Omental fat pad (tissue), 4 donors: ENCODE measurements around the gene CDYL2. TPM values are rescaled to one million over a fixed set of nuclear protein-coding genes. Genes with fewer than 3 reads are reported as not detected.

ENCODE experiments used
- ATAC-seq: fragments of 150-250 bp; one replicate; pipeline ENCODE4 v1.9.1; 2016; ENCODE audit warnings: mild to moderate bottlenecking, moderate library complexity; ENCODE audit not compliant: low FRiP score
- DNase-seq: peaks from one replicate; pipeline ENCODE4 v3.0.0-alpha.2; 2019; ENCODE audit warnings: low spot score
- total RNA-seq, 4 donors: library from RNA; depleted of rRNA; stranded (reverse); fragments of >200 nt; gene quantifications; one replicate each; pipeline ENCODE4 v1.1.0, GENCODE V29; 2016
- TF ChIP-seq, protein P1 (sequence below), 3 donors: fragments of 450-650 bp; IDR thresholded peaks; one replicate each; pipeline ENCODE4 v1.5.1; 2016 to 2017; ENCODE audit warnings: antibody characterized with exemption in 3 of 3, mild to moderate bottlenecking in 3 of 3, moderate library complexity in 2 of 3

CDYL2 gene
- total RNA-seq, 4 donors from 2014 or later, result 5.9 to 8.8 (median 6.6) TPM

DNA sequence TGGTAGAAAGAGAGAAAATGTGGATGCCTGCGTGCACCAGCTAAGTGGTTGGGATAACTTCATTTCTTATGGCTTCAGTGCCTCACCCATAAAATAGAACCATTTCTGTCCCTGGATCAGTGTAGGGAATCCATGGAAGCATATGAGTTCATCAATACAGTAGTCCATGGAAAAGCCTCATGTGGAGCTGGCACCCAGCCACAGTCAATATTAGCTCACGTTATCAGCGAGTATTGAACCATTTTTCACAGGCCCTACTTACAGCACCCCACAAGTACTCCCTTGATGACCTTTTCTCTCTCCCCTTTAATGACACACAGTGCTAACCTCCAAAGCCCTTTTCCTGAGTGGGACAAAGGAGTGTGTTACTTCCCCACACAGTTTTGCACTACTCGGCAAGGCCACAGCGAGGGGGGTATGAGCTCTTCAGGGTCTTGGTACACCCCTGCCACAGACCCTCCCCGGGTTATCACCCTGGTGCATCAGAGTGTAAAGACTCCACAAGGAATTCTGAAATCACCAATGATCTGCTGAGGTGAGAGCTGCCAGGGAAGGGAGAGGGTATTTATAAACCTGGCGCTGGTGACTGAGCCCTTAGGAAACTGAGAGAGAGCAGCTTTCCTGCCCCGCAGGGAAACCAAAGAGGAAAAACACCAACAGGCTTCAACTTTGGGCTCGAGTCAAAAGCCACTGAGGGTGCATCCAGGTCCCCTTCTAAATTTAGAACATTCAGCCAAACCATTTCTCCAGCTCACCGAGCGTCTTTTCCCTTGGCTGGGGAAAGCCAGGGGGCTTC, 226.7 kb downstream of the CDYL2 start:
- ATAC-seq (no peak), DNase-seq (no peak)
- TF ChIP-seq, protein P1, sequence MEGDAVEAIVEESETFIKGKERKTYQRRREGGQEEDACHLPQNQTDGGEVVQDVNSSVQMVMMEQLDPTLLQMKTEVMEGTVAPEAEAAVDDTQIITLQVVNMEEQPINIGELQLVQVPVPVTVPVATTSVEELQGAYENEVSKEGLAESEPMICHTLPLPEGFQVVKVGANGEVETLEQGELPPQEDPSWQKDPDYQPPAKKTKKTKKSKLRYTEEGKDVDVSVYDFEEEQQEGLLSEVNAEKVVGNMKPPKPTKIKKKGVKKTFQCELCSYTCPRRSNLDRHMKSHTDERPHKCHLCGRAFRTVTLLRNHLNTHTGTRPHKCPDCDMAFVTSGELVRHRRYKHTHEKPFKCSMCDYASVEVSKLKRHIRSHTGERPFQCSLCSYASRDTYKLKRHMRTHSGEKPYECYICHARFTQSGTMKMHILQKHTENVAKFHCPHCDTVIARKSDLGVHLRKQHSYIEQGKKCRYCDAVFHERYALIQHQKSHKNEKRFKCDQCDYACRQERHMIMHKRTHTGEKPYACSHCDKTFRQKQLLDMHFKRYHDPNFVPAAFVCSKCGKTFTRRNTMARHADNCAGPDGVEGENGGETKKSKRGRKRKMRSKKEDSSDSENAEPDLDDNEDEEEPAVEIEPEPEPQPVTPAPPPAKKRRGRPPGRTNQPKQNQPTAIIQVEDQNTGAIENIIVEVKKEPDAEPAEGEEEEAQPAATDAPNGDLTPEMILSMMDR (IDR thresholded peaks at IDR 0.05), result no peak

DNA sequence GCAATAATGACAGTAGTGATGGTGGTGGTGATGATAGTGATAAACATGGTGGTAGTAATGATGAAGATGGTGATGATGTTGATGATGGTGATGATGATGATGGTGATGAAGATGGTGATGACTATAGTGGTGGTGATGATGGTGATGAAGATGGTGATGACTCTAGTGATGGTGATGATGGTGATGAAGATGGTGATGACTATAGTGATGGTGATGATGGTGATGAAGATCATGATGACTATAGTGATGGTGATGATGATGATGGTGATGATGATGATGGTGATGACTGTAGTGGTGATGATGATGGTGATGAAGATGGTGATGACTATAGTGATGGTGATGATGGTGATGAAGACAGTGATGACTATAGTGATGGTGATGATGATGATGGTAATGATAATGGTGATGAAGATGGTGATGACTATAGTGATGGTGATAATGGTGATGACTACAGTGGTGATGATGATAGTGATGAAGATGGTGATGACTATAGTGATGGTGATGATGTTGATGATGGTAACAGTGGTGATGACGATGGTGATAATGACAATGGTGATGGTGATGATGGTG, 228.0 kb downstream of the CDYL2 start:
- TF ChIP-seq, protein P1 (IDR thresholded peaks at IDR 0.05), result no peak
- no peak for DNase-seq
- no peak for ATAC-seq

DNA sequence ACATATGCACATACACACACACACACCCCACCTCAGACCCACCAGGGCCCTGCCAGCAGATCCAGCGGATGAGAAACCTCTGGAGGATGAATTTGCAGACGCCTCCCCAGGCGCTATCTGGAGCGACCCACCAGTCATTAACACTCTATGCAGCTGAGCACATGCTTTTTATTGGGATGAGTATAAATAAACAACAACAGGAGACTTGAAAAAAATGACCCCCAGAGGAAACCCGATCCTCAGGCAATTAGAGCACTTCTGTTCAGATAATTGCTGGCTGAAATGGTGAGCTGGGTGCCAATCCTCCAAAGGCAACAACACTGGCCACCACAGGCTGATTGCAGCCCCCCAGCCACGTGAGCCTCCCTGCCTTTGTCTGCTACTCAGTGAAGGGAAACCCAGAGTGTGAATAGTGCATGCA, 230.7 kb downstream of the CDYL2 start:
- DNase-seq, result no peak
- TF ChIP-seq, protein P1 (IDR thresholded peaks at IDR 0.05), result no peak

DNA sequence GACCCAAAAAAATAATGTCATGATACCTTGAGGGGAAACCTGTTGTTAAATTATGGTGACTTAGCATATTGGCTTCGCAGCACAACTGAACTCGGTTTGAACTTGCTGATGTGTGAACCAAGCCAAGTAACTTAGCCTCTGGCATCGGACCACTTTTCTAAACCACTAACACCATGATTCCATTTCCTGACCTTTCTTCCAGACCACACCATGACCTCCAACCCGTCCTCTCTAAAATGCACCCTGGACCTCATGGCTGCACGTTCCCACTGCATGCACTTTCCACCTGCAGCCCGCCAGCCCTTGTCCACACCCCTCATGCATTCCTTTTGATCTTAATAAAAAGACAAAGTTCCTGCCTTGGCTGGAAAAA, 234.3 kb downstream of the CDYL2 start:
- ATAC-seq (no peak), DNase-seq (no peak)
- TF ChIP-seq, protein P1 (IDR thresholded peaks at IDR 0.05), result no peak

More for the DNA sequence above, 230.7 kb downstream of the CDYL2 start:
- no peak for ATAC-seq

DNA sequence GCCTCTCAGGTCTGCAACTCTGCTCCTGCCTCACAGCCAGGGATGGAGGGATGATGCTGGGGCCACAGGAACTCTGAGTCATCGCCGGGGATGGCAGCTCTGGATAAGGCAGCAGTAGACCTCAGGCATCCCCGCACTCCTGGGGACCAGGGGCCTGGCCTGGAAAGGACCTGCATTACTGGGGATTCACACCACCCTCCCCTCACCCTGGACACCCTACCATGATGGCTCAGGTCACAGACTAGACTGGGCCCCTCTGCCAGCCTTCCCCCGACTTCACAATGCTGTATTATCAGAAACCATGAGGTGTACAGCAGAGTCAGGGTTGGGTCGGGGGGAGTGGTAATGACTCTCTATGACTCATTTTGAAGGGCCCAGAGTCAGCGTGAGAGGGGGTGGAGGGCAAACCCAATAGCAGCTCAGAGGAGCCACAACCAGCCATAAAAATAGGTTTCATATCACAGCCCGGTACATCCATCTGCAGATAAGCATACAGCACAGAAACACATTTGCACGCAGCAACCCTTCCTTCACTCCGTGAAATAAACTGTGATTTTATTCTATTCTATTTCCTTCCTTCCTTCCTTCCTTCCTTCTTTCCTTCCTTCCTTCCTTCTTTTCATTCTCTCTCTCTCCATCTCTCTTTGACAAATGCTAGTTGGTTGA, 234.8 kb downstream of the CDYL2 start:
- DNase-seq, result no peak
- TF ChIP-seq, protein P1 (IDR thresholded peaks at IDR 0.05), result no peak
- ATAC-seq, result no peak

DNA sequence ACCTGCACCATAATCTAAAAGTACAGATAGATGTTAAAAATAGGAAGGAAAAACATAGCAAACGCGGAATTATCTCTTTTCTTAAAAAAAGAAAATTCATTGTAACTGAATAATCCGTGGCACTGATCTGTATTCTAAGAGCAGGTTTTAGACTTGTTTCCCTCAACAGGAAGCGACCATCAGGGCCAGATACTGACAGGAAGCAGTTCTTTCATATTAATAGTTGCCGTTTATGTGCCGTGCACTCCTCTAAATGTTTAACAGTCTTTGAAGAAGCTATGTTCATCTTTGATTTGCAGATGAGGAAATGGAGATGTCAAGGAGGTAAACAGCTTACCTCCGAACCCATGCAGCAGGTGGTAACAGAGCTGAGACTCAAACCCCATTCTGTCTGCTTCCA, 240.0 kb downstream of the CDYL2 start:
- no peak for ATAC-seq
- no peak for DNase-seq
- TF ChIP-seq, protein P1 (IDR thresholded peaks at IDR 0.05), result no peak
